CD4-positive, alpha-beta T cell treated with Interleukin-17A for 1 hour (primary cell): ENCODE data around the gene FREM1.

Source experiments
- DNase-seq: peaks from one replicate; pipeline ENCODE4 v3.0.0-alpha.2; 2020

Gene FREM1

GRCh38 chr9:14868772-14869583 is 41.2 kb downstream of the FREM1 start:
- no peak for DNase-seq

GRCh38 chr9:14868418-14868771 is 41.8 kb downstream of the FREM1 start:
- DNase-seq = no peak

GRCh38 chr9:14866200-14866749 is 44.0 kb downstream of the FREM1 start:
- no peak for DNase-seq

GRCh38 chr9:14864309-14864708 is 45.9 kb downstream of the FREM1 start:
- DNase-seq = no peak

- no peak for DNase-seq
These were observed 46.8 kb downstream of the FREM1 start for GRCh38 chr9:14863402-14863801.

GRCh38 chr9:14857449-14858305 is 52.6 kb downstream of the FREM1 start:
- DNase-seq = no peak

GRCh38 chr9:14849851-14850250 is 60.4 kb downstream of the FREM1 start:
- DNase-seq = no peak

- no peak for DNase-seq
These were observed 60.9 kb downstream of the FREM1 start for GRCh38 chr9:14849296-14849695.

GRCh38 chr9:14846871-14847311 is 63.3 kb downstream of the FREM1 start:
- peak; percentile 34 for DNase-seq

- DNase-seq = no peak
These were observed 67.1 kb downstream of the FREM1 start for GRCh38 chr9:14843163-14843562.

GRCh38 chr9:14842269-14842668 is 68.0 kb downstream of the FREM1 start:
- DNase-seq = no peak

- no peak for DNase-seq
These were observed 71.5 kb downstream of the FREM1 start for GRCh38 chr9:14838701-14839100.

- no peak for DNase-seq
These were observed 73.3 kb downstream of the FREM1 start for GRCh38 chr9:14836885-14837284.

GRCh38 chr9:14831661-14832060 is 78.6 kb downstream of the FREM1 start:
- no peak for DNase-seq

- DNase-seq = no peak
These were observed 79.2 kb downstream of the FREM1 start for GRCh38 chr9:14831074-14831473.

- DNase-seq = no peak
These were observed 80.2 kb downstream of the FREM1 start for GRCh38 chr9:14830057-14830456.

- no peak for DNase-seq
These were observed 81.0 kb downstream of the FREM1 start for GRCh38 chr9:14829204-14829603.

GRCh38 chr9:14827805-14828204 is 82.4 kb downstream of the FREM1 start:
- no peak for DNase-seq

- DNase-seq = no peak
These were observed 85.7 kb downstream of the FREM1 start for GRCh38 chr9:14824481-14824880.

GRCh38 chr9:14823800-14824199 is 86.4 kb downstream of the FREM1 start:
- DNase-seq = no peak

- no peak for DNase-seq
These were observed 87.6 kb downstream of the FREM1 start for GRCh38 chr9:14822666-14823065.

- no peak for DNase-seq
These were observed 91.0 kb downstream of the FREM1 start for GRCh38 chr9:14819183-14819582.

GRCh38 chr9:14814249-14814628 is 96.0 kb downstream of the FREM1 start:
- no peak for DNase-seq
